Measurements from ENCODE around the gene CHRNE. TPM values are rescaled to one million over a fixed set of nuclear protein-coding genes. Genes with fewer than 3 reads are reported as not detected.

CHRNE gene
- total and polyA plus RNA-seq, 2 of the 13 experiments (the other 11 are each of a cell fraction or from before 2014, with no cell fraction given): 0.53 to 0.59 TPM

GRCh38 chr17:4920351-4921048 is 17.6 kb upstream of the CHRNE start (continued):
- no peak for TF ChIP-seq CEBPZ (IDR thresholded peaks at IDR 0.05; ENCODE audit: low read length)
- TF ChIP-seq ARNTL (CRISPR knock-in tag; IDR thresholded peaks at IDR 0.05): no peak
- no peak for TF ChIP-seq BRCA1 (CRISPR knock-in tag; IDR thresholded peaks at IDR 0.05)
- TF ChIP-seq, protein P1, sequence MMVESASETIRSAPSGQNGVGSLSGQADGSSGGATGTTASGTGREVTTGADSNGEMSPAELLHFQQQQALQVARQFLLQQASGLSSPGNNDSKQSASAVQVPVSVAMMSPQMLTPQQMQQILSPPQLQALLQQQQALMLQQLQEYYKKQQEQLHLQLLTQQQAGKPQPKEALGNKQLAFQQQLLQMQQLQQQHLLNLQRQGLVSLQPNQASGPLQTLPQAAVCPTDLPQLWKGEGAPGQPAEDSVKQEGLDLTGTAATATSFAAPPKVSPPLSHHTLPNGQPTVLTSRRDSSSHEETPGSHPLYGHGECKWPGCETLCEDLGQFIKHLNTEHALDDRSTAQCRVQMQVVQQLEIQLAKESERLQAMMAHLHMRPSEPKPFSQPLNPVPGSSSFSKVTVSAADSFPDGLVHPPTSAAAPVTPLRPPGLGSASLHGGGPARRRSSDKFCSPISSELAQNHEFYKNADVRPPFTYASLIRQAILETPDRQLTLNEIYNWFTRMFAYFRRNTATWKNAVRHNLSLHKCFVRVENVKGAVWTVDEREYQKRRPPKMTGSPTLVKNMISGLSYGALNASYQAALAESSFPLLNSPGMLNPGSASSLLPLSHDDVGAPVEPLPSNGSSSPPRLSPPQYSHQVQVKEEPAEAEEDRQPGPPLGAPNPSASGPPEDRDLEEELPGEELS (CRISPR knock-in tag; IDR thresholded peaks at IDR 0.05): no peak
- TF ChIP-seq ZNF331 (CRISPR knock-in tag; IDR thresholded peaks at IDR 0.05): no peak; the same call in 1 of the 2 replicates
- TF ChIP-seq ZFP41 (CRISPR knock-in tag; IDR thresholded peaks at IDR 0.05; ENCODE audit: borderline replicate concordance): no peak
- TF ChIP-seq ZNF747 (CRISPR knock-in tag; IDR thresholded peaks at IDR 0.05; ENCODE audit: borderline replicate concordance): no peak
- peak; percentile 5 for TF ChIP-seq TBL1XR1 (IDR thresholded peaks at IDR 0.05; ENCODE audit: borderline replicate concordance, low read length, partially characterized antibody)
- TF ChIP-seq ZNF17 (CRISPR knock-in tag; IDR thresholded peaks at IDR 0.05): no peak
- TF ChIP-seq, protein P2, sequence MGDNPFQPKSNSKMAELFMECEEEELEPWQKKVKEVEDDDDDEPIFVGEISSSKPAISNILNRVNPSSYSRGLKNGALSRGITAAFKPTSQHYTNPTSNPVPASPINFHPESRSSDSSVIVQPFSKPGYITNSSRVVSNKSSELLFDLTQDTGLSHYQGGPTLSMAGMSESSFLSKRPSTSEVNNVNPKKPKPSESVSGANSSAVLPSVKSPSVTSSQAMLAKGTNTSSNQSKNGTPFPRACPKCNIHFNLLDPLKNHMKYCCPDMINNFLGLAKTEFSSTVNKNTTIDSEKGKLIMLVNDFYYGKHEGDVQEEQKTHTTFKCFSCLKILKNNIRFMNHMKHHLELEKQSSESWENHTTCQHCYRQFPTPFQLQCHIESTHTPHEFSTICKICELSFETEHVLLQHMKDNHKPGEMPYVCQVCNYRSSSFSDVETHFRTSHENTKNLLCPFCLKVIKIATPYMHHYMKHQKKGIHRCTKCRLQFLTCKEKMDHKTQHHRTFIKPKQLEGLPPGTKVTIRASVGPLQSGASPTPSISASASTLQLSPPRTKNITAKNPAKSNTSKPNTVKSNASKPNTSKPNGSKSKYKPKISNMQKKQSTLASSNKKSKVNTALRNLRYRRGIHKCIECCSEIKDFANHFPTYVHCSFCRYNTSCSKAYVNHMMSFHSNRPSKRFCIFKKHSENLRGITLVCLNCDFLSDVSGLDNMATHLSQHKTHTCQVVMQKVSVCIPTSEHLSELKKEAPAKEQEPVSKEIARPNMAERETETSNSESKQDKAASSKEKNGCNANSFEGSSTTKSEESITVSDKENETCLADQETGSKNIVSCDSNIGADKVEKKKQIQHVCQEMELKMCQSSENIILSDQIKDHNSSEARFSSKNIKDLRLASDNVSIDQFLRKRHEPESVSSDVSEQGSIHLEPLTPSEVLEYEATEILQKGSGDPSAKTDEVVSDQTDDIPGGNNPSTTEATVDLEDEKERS (CRISPR knock-in tag; IDR thresholded peaks at IDR 0.05): no peak
- 0 out of 2 replicates have a peak, but pooled peaks have one; percentile 32 for TF ChIP-seq TARDBP (CRISPR knock-in tag; IDR thresholded peaks at IDR 0.05)
- no peak for TF ChIP-seq RBM22 (optimal IDR thresholded peaks at IDR 0.05; ENCODE audit: low read length)
- TF ChIP-seq ZNF33A (CRISPR knock-in tag; IDR thresholded peaks at IDR 0.05; ENCODE audit: borderline replicate concordance): no peak
- no peak for TF ChIP-seq ADNP (CRISPR knock-in tag; IDR thresholded peaks at IDR 0.05)
- TF ChIP-seq, protein P3, sequence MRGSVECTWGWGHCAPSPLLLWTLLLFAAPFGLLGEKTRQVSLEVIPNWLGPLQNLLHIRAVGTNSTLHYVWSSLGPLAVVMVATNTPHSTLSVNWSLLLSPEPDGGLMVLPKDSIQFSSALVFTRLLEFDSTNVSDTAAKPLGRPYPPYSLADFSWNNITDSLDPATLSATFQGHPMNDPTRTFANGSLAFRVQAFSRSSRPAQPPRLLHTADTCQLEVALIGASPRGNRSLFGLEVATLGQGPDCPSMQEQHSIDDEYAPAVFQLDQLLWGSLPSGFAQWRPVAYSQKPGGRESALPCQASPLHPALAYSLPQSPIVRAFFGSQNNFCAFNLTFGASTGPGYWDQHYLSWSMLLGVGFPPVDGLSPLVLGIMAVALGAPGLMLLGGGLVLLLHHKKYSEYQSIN (CRISPR knock-in tag; IDR thresholded peaks at IDR 0.05; ENCODE audit: borderline replicate concordance): no peak
- no peak for TF ChIP-seq ZNF616 (CRISPR knock-in tag; IDR thresholded peaks at IDR 0.05; ENCODE audit: low read depth)
- TF ChIP-seq ZNF619 (CRISPR knock-in tag; IDR thresholded peaks at IDR 0.05): no peak
- TF ChIP-seq ZSCAN21 (CRISPR knock-in tag; IDR thresholded peaks at IDR 0.05; ENCODE audit: borderline replicate concordance): 0 out of 2 replicates have a peak, but pooled peaks have one; percentile 52
- no peak for TF ChIP-seq FIP1L1 (IDR thresholded peaks at IDR 0.05; ENCODE audit: borderline replicate concordance, insufficient read depth, low read depth, low read length)
